Myocyte (in vitro differentiated cells): ENCODE results near the gene LVRN. TPM values are rescaled to one million over a fixed set of nuclear protein-coding genes. Genes with fewer than 3 reads are reported as not detected.

Experiments
- DNase-seq: peaks from one replicate; pipeline ENCODE4 v3.0.0-alpha.2; 2012; ENCODE audit warnings: low read depth
- total RNA-seq: library from RNA; depleted of rRNA; stranded (reverse); fragments of >200 nt; gene quantifications from 2 replicates; pipeline ENCODE4 v1.2.3, GENCODE V29; 2014

The LVRN gene
- total RNA-seq, 1 donor from 2014 or later, result 0.88 TPM

DNA sequence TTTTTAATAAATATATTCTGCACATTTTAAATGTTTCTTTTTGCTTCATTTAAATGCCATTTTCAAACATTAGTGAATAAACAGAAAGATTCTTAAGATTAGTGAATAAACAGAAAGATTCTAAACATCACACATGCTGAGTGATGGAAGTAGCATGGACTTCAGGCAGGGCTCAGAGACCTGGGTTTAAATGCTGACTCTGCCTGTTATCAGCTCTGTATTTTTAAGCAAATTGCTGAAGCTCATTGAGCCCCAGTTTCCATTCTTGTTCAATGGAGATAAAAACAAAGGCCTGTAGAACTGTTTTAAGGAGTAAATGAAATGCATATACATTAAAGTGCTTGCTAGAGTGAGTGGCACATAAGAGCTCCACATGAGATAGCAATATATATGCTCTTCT is 8.1 kb upstream of the LVRN start:
- DNase-seq, result no peak

DNA sequence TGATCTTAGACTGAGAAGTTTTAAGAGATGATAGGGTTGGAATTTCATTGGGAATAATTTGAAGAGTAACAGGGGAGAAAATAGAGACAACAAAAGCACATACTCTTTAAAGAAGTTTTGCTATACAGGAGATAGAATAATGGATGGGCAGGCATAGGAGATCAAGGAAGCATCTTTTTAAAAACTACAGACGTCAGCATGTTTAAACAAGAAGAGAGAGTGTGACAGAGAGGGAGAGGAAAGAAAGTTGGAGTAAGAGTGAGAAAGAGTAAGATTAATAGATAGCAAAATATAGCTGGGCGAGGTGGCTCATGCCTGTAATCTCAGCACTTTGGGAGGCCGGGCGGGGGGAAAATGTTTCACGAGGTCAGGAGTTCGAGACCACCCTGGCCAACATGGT is 5.3 kb upstream of the LVRN start:
- no peak for DNase-seq

DNA sequence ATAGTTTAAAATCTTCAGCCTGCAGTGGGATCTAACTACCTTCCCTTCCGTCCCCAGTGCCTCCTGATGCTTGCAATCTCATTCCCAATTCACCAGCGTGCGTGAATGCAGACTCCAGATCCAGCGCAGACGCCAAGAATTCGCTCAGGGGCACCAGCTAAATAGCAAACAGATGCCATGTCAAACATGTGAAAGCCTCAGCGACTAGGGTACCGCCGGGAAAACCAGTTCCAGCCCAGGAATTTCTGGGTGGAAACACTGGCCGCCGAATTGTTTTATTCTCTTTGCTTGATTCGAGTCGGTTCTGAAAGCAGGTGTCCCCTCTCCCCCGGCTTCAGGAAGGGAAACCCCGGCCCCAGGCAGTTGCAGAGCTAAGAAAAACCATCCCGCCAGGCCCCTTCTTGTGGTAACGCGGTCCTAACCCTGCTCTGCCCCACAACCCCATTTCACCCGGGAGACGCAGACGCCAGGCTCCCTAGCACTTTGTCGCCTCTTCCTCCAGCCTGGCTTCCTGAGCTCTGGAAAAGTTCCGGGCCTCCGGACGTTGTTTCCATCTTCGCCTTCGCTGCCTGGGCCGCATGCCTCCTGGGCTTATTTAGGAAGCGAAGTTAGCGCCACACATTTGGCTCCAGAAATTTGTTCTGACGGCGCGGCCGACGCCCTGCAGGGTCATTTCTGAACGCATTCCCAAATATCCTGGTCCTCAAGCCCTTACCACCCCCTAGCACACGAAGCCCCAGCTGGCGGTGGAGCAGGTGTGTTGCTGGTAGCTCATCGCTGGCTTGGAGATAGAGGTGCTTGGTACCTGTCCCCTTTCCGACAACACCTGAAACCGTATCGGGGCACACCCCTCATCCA is 665 bp upstream of the LVRN start:
- DNase-seq, result peak; percentile 33

DNA sequence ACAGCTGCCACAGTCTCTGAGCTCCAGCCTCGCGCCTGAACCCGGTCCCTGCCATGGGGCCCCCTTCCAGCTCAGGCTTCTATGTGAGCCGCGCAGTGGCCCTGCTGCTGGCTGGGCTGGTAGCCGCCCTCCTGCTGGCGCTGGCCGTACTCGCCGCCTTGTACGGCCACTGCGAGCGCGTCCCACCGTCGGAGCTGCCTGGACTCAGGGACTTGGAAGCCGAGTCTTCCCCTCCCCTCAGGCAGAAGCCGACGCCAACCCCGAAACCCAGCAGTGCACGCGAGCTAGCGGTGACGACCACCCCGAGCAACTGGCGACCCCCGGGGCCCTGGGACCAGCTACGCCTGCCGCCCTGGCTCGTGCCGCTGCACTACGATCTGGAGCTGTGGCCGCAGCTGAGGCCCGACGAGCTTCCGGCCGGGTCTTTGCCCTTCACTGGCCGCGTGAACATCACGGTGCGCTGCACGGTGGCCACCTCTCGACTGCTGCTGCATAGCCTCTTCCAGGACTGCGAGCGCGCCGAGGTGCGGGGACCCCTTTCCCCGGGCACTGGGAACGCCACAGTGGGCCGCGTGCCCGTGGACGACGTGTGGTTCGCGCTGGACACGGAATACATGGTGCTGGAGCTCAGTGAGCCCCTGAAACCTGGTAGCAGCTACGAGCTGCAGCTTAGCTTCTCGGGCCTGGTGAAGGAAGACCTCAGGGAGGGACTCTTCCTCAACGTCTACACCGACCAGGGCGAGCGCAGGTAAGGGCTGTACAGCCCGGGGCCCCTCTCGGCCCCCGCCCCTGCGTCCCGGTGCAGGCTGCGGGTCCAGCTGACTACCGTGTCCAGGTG is 509 bp downstream of the LVRN start:
- no peak for DNase-seq

DNA sequence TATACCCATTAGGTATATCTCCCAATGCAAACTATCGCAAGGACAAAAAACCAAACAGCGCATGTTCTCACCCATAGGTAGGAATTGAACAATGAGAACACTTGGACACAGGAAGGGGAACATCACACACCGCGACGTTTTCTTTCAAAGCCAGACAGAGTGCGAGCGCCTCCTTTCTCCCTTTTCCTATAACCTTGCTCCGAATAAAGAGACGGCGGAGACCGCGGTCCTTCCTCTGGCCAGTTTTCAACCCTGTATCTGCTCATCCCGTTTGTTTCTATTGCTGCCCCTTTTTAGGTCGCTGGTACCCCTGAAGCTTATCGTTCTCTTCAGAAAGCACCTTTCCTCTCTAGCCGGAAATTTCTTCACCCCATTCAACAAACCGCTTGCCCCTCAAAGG is 1.3 kb downstream of the LVRN start:
- no peak for DNase-seq

DNA sequence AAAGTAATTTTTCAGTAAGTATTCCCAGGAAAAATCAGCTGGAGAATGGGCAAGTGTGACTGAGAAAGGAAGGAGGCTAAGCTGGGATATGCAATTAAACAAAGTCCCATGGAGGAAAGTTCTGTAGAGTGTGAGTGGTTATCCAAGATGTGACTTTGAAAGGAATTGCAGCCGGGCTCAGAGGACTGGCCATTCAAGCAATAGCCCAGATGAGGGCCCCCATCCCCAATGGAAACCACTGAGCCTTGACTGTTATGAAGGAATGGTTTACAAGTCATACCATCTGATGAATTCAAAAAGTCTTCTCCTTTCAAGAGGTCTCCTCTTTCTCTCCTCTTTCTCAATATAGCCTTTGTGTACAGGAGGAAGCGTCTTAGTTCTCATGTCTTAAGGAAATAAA is 6.5 kb downstream of the LVRN start:
- no peak for DNase-seq

DNA sequence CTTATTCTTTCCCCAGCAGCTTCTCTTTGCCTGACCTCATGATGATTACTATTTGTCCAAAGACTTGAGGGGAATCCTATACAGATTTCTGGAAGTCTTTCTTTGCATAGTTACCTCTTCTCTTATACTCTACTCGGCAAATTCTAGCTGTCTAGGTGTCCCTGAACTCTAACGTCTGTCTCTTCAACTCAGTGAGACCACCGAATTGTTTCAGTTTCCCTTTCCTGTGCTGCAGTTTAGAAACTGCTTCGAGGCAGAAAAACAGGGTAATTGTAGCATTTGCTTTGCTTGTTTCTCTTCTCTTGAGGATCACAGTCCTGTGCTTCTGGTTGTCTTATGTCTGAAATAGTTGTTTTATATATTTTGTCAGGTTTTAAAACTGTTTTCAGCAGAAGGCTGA is 14.8 kb downstream of the LVRN start:
- DNase-seq, result no peak

DNA sequence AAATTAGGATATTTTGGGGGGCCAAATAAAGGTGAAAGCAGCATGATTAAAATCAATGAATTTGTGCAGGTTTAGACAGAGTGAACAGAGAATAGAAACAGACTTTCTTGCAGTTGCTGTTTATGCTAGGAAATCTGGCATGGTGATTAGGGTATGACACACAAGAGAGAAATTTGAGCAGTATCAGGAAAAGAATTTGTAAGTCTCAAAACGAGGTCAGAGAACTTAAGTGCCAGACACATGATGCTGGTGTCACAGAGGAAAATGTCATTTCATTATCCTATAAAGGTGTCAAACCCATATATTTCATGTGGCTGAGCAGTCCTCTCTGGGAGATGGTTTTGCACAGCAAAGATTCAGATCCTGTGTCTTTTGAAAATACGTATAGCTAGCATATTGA is 15.7 kb downstream of the LVRN start:
- DNase-seq, result peak; percentile 61

DNA sequence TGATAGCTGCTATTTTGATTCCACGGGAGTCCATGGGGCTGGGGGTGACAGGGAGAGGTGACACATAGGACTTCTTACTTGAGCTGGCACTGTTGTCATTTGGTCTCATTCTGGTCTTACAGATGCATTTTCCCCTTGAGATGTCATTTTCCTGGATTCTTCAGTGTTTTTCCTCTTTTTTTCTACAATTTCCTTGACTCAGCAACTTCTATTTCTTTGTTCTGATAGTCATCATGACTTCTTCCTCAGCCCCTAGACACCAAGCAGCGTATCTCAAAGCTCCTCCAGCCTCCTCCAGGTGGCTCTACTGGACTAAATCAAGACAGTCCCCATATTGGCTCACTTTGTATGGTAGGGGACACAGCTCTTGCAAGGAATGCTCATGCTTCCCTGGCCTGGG is 16.5 kb downstream of the LVRN start:
- DNase-seq, result no peak

DNA sequence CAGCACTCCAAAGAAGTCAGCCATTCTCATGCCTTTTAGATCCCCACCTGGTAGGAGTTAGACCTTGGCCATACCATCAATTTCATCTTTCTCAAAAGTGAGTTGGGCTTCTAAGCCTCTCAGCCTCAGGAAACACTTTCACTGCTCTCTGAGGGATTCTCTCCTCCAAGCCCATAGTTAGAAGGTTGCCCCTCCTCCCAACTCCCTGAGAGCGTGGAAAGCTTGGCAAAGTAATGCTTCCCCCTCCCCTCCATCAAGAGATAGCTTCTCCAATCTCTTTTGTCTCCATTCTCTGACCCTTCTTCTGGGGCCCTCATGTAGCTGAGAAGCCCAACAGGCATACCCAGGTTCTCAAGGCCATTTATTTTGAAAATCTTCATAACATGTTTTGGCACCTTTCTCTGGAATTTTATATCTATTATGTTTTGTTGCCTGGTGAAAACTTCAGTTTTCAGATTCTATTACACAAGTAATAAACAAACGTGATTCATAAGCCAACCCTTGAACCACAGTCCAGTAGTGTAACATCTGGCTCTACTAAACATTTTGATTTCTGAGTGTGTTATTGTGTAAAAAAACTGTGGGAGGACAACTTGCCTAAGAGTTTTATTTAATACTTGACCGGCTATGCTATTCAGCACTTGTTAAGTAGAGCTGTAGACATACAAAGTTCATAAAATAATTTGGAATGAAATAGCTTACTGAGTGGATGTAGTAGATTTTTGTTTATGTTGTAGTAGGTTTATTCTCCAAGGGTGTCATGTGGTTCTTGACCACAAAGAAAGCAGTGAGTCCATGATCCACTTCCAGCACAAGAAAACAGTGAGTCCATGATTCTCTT is 17.1 kb downstream of the LVRN start:
- DNase-seq, result peak; percentile 21

DNA sequence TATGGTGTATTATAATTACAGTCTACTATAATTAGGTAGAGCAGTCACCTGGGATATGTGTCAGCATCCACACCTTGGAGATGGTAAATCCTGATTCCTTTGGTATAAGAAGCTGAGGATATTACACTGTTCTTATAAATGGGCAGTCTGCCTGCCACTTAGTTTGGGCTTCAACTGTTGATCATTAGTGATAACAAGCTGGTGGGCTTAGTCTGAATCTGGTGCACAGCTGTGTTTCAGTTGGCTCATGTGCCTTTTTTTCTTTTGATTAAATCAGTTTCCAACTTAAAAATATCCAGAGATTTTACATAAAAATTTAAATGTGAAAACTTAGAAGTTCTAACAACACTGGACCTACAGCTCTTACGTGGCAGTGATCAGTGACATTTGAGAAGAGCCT is 21.2 kb downstream of the LVRN start:
- no peak for DNase-seq

DNA sequence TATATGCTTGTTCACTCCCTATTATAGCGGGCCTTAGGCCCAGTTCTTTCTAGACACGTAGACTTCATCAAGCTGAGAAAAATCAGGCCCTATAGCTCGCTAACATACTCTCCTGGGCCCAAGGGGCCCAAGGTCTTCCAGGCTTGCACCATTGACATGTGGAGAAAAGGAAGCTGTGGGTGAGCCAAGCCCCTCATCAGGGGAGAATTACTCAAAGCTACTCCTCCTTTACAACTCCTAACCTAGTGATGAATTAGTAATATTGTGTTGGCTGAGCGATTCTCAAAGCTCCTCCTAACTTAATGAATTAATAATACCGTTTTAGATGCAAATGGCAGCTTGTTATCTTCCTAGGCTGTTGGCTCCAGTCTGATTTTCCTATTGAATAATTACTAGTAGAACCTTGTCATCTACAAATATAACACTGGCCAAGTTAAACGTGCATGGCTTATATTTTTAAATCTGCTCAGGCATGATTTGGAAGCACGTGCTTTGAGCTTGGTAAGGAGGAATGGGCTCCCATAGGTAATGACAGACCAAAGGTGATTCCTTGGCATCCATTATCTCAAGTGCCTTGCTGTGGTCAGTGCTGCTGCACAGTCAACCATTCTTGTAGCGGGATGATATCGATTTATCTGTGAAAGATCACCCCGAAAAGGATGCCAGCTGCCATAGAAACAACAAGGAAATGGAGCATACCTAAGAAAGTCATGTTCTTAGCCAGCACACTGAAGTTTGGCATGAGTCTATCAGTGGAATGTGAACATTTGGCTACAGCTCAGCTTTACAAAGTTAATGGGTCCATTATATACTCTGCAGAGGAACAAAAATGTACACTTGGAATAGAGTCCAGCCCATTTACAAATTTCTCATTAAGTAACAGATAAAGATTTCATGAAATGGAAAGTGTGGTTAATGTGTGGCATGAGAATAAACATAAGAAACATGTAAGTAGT is 23.8 kb downstream of the LVRN start:
- no peak for DNase-seq

DNA sequence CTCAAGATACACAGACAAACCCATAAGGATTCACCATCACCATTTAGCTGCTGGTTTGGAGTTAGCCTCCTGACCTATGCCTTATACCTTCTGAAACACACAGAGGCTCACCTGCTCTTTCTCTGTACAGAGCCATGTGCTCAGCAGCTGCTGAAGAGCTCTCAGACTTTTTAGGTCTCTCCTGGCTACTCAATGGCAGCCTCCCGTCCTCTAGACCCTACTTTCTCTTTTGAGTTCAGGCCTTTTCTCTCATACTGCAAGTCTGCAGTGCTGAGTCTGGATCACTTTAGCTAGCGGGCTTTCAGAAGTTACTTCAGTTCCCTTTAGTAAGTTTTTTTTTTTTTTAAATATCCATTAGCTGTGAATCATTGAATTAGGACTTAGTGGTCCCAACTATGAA is 25.7 kb downstream of the LVRN start:
- DNase-seq, result no peak

DNA sequence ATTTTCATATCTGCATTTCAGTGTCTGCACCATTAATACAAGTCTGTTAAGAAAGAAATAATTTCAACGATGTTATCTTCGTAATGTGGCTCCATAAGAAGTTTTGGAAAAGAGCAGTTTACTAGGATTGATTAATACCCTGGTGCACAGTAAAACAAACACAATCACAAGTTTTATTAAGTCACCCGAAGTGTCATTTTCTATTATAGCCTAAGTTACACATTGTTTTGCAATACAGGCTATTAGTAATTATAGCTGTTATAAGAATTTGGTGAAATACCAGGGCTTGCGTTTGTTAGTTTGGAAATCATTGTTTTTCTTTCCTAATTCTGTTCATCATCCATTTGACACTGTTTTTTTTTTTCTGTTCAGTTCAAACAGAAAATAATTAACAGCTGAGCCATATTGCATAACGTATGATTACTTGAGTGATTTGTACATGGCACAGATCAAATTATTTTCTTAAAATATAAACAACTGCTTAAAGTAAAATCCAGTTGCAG is 30.6 kb downstream of the LVRN start:
- no peak for DNase-seq

DNA sequence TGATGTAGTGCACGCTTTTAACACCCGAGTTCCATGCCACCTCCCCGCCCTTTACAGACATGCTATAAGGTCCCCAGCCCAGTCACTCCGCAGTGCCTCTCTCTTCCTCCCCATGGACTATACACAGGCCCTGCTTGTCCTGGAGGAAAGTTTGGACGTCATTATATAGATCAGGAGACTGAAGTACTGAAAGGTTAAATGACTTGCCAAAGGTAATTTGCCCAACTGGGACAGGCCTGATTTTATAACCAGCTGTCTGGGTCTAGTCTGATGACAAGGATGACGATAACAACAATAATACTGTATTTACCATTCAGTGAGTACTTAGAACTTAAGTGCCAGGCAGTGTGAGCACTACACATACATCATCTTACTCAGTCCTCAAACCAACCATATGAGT is 33.1 kb downstream of the LVRN start:
- DNase-seq, result no peak

DNA sequence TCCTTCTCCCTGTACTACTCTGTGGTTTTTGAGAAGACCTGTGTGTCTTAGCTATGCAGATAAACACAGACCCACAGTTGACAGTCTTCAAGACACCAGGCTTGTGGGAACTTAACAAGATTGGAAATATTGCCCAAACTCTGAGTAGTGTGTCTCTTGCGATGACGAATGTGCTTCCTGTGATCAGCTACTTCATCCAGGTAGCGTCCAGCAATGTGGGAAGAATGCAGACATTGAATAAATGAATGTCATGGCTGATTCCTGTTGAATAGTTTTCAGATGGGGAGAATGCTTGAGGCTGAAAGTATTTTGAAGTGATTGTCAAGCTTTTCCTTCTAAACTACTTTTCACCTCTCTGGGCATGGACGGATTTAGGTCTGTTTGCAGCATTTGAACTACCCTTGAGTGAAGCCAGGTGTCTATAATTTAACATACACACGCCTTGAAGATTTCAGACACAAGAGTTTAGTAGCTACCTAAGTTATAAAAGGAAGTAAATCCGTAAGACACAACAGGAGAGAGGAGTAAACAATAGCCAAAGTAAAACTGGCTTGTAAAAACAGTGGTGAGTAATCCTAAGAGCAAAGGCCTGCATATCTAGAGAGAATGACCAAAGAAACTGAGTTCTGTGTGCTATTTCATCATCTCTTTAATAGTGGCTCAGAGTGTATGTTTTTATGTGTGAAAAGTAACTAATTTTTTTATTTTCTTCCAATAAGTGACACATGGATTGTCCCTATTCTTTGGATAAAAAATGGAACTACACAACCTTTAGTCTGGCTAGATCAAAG is 40.0 kb downstream of the LVRN start:
- DNase-seq, result no peak

DNA sequence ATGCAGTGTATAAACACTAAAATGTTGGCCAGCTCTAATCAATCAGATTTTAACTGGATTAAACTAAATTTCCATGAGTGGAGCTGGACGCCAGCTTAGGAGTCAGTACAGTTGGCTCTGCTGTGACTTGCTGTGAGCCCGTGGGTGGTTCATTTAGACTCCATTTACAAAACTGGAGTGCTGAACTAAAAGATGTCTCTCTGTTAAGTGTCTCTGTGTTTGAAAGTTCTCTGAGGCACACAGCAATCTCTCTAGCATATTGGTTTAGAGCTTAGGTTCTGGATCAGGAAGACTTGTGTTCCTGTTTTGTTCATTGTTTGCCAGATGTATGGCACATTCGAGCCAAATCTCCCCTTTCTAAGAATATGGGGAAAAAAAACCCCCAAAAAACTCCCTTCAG is 42.0 kb downstream of the LVRN start:
- no peak for DNase-seq

DNA sequence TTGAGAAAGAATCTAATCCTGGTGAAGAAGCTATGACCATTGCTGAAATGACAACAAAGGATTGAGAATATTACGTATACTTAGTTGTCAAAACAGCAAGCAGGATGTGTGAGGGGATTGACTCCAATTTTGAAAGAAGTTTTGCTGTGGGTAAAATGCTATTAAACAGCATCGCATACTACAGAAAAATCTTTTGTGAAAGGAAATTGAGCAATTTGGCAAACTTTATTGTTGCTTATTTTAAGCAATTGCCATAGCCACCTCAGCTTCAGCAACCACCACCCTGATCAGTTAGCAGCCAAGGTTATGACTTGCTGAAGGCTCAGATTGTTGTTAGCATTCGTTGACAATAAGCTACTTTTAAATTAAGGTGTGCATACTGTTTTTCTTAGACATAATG is 47.5 kb downstream of the LVRN start:
- no peak for DNase-seq

DNA sequence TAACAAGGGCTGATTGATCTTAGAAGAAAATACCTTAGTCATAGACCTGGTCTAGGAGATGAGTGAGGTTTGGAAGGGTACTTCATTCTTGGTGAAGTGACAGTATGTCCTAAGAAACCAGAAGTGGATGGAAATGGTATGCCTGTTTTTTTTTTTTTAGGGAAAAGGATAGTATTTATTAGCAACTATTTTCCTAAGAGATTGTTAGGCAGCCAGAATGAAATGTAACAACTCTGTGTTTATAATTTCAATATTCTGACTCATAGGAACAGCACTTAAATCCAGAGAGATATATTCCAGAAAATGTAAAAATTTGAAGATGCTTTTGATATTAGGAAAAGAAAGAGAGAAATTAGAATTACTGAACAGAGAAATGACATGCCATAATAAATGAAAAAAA is 48.8 kb downstream of the LVRN start:
- no peak for DNase-seq
